HAP-1 (cell line): ENCODE measurements around the gene TYMP.

Source experiments
- DNase-seq, 2 experiments: peaks; one replicate each; pipeline ENCODE4 v3.0.0-alpha.2; 2016 to 2020; ENCODE audit warnings: low spot score in 2 of 2
- H3K27me3 ChIP-seq: fragments of 250-450 bp; sonication (Bioruptor Pico); 2 replicates; pipeline ENCODE4 v1.5.1; 2020; ENCODE audit warnings: low read depth, mild to moderate bottlenecking, moderate library complexity
- H3K36me3 ChIP-seq: fragments of 250-450 bp; sonication (Bioruptor Pico); replicated peaks from 2 replicates; pipeline ENCODE4 v1.5.1; 2020; ENCODE audit warnings: mild to moderate bottlenecking
- H3K4me1 ChIP-seq: fragments of 250-450 bp; sonication (Bioruptor Pico); 2 replicates; pipeline ENCODE4 v1.5.1; 2020; ENCODE audit warnings: mild to moderate bottlenecking
- H3K4me3 ChIP-seq: fragments of 250-450 bp; sonication (Bioruptor Pico); 2 replicates; pipeline ENCODE4 v1.5.1; 2020; ENCODE audit warnings: mild to moderate bottlenecking, moderate library complexity
- H3K9me3 ChIP-seq: fragments of 250-450 bp; sonication (Bioruptor Pico); 2 replicates; pipeline ENCODE4 v1.5.1; 2020; ENCODE audit warnings: mild to moderate bottlenecking, moderate library complexity
- in situ Hi-C: fragments of 300-500 bp; cut with MboI; formaldehyde crosslinking; loops from 3 replicates; pipeline ENCODE4 v1.14.3; 2020; ENCODE audit warnings: low sequenced_read_pairs, inconsistent platforms, mixed read lengths

Gene TYMP

GRCh38 chr22:50505776-50506610, 23.8 kb downstream of the TYMP start:
- no peaks in the 10 kb centered on the region for H3K27me3 ChIP-seq
- H3K4me1 ChIP-seq = peaks cover 8% of the 10 kb centered on the region
- no peaks in the 10 kb centered on the region for H3K9me3 ChIP-seq
- H3K4me3 ChIP-seq = peak overlapping the region; percentile 99
- no peak for DNase-seq
- H3K36me3 ChIP-seq = peaks cover 38% of the 10 kb centered on the region
- in situ Hi-C loops = no loop called here

- no peak for DNase-seq
- Histone ChIP-seq H3K27me3 (no peaks in the 10 kb centered on the region), H3K9me3 (no peaks in the 10 kb centered on the region), H3K36me3 (peaks cover 34% of the 10 kb centered on the region), H3K4me1 (peaks cover 8% of the 10 kb centered on the region), H3K4me3 (no peak overlapping the region)
- in situ Hi-C loops = no loop called here
These were observed 24.5 kb downstream of the TYMP start for GRCh38 chr22:50505276-50505775.

- peaks cover 32% of the 10 kb centered on the region for H3K36me3 ChIP-seq
- no peak for DNase-seq
- no peaks in the 10 kb centered on the region for H3K9me3 ChIP-seq
- peaks cover 6% of the 10 kb centered on the region for H3K4me1 ChIP-seq
- no peak overlapping the region for H3K4me3 ChIP-seq
- in situ Hi-C loops = no loop called here
- H3K27me3 ChIP-seq = no peaks in the 10 kb centered on the region
These were observed 25.2 kb downstream of the TYMP start for GRCh38 chr22:50504369-50505211.

GRCh38 chr22:50503475-50504145, 26.2 kb downstream of the TYMP start:
- Histone ChIP-seq H3K4me1 (peaks cover 2% of the 10 kb centered on the region; the same call in 1 of the 2 replicates), H3K9me3 (no peaks in the 10 kb centered on the region), H3K27me3 (no peaks in the 10 kb centered on the region), H3K36me3 (peaks cover 32% of the 10 kb centered on the region), H3K4me3 (no peak overlapping the region)
- no peak for DNase-seq
- in situ Hi-C loops = no loop called here

- in situ Hi-C loops = no loop called here
- DNase-seq = no peak
- Histone ChIP-seq H3K36me3 (peaks cover 32% of the 10 kb centered on the region), H3K4me1 (peaks cover 5% of the 10 kb centered on the region; the same call in 1 of the 2 replicates), H3K4me3 (no peak overlapping the region), H3K9me3 (no peaks in the 10 kb centered on the region), H3K27me3 (no peaks in the 10 kb centered on the region)
These were observed 27.0 kb downstream of the TYMP start for GRCh38 chr22:50502628-50503474.

GRCh38 chr22:50502096-50502495, 27.7 kb downstream of the TYMP start:
- Histone ChIP-seq H3K9me3 (no peaks in the 10 kb centered on the region), H3K27me3 (no peaks in the 10 kb centered on the region), H3K4me3 (no peak overlapping the region), H3K4me1 (peaks cover 5% of the 10 kb centered on the region; the same call in 1 of the 2 replicates), H3K36me3 (peaks cover 29% of the 10 kb centered on the region)
- in situ Hi-C loops = no loop called here
- no peak for DNase-seq

GRCh38 chr22:50500452-50500851, 29.4 kb downstream of the TYMP start:
- no peak for DNase-seq
- in situ Hi-C loops = no loop called here
- H3K4me1 ChIP-seq = peaks cover 5% of the 10 kb centered on the region; the same call in 1 of the 2 replicates

GRCh38 chr22:50498322-50498890, 31.4 kb downstream of the TYMP start:
- Histone ChIP-seq H3K9me3 (no peaks in the 10 kb centered on the region), H3K27me3 (no peaks in the 10 kb centered on the region), H3K4me1 (peaks cover 5% of the 10 kb centered on the region; the same call in 1 of the 2 replicates), H3K36me3 (peaks cover 8% of the 10 kb centered on the region; the same call in 1 of the 2 replicates), H3K4me3 (no peak overlapping the region)
- peak; percentile 51 to 84 for DNase-seq
- in situ Hi-C loops = no loop called here

More at GRCh38 chr22:50500452-50500851, 29.4 kb downstream of the TYMP start:
- H3K36me3 ChIP-seq = peaks cover 21% of the 10 kb centered on the region
- no peaks in the 10 kb centered on the region for H3K27me3 ChIP-seq
- no peak overlapping the region for H3K4me3 ChIP-seq
- H3K9me3 ChIP-seq = no peaks in the 10 kb centered on the region

- DNase-seq = no peak
- in situ Hi-C loops = no loop called here
- H3K4me3 ChIP-seq = no peak overlapping the region
- H3K9me3 ChIP-seq = no peaks in the 10 kb centered on the region
- no peaks in the 10 kb centered on the region for H3K36me3 ChIP-seq
- no peaks in the 10 kb centered on the region for H3K27me3 ChIP-seq
- peaks cover 5% of the 10 kb centered on the region; the same call in 1 of the 2 replicates for H3K4me1 ChIP-seq
These were observed 32.7 kb downstream of the TYMP start for GRCh38 chr22:50497093-50497492.

GRCh38 chr22:50490531-50491308, 39.1 kb downstream of the TYMP start:
- H3K4me1 ChIP-seq = no peaks in the 10 kb centered on the region
- no peaks in the 10 kb centered on the region for H3K27me3 ChIP-seq
- H3K36me3 ChIP-seq = no peaks in the 10 kb centered on the region
- in situ Hi-C loops = no loop called here
- H3K4me3 ChIP-seq = no peak overlapping the region
- no peak for DNase-seq
- H3K9me3 ChIP-seq = no peaks in the 10 kb centered on the region

GRCh38 chr22:50489363-50490243, 40.2 kb downstream of the TYMP start:
- no peak for DNase-seq
- H3K9me3 ChIP-seq = no peaks in the 10 kb centered on the region
- H3K4me3 ChIP-seq = no peak overlapping the region
- in situ Hi-C loops = no loop called here
- no peaks in the 10 kb centered on the region for H3K27me3 ChIP-seq
- no peaks in the 10 kb centered on the region for H3K4me1 ChIP-seq
- H3K36me3 ChIP-seq = no peaks in the 10 kb centered on the region
